Hepatocyte (in vitro differentiated cells): Measurements from ENCODE around the gene SIN3B. TPM values are rescaled to one million over a fixed set of nuclear protein-coding genes. Genes with fewer than 3 reads are reported as not detected.

ENCODE experiments used
- DNase-seq: peaks from one replicate; pipeline ENCODE4 v3.0.0-alpha.2; 2016; ENCODE audit warnings: low spot score
- H2AFZ ChIP-seq: fragments of 200-600 bp; sonication (generic); 2 replicates; pipeline ENCODE4 v1.6.0; 2016; ENCODE audit warnings: antibody characterized with exemption, mild to moderate bottlenecking
- H3K27ac ChIP-seq: fragments of 200-600 bp; sonication (generic); 2 replicates; pipeline ENCODE4 v1.5.1; 2016; ENCODE audit warnings: mild to moderate bottlenecking
- H3K27me3 ChIP-seq: fragments of 200-600 bp; sonication (generic); 2 replicates; pipeline ENCODE4 v1.6.1; 2016
- H3K36me3 ChIP-seq: fragments of 200-600 bp; sonication (generic); replicated peaks from 2 replicates; pipeline ENCODE4 v1.5.1; 2016; ENCODE audit warnings: low read depth; ENCODE audit not compliant: insufficient read depth
- H3K4me1 ChIP-seq: fragments of 200-600 bp; sonication (generic); 2 replicates; pipeline ENCODE4 v1.5.1; 2016; ENCODE audit warnings: mild to moderate bottlenecking, moderate library complexity; ENCODE audit not compliant: insufficient read depth
- H3K4me2 ChIP-seq: fragments of 200-600 bp; sonication (generic); 2 replicates; pipeline ENCODE4 v1.6.0; 2016
- H3K4me3 ChIP-seq: fragments of 200-600 bp; sonication (generic); 2 replicates; pipeline ENCODE4 v1.5.1; 2016; ENCODE audit warnings: mild to moderate bottlenecking
- H3K79me2 ChIP-seq: fragments of 200-600 bp; sonication (generic); 2 replicates; pipeline ENCODE4 v1.6.0; 2017; ENCODE audit warnings: mild to moderate bottlenecking
- H3K9me2 ChIP-seq: fragments of 200-600 bp; sonication (generic); replicated peaks from 2 replicates; pipeline ENCODE4 v1.6.0; 2017; ENCODE audit warnings: mild to moderate bottlenecking; ENCODE audit not compliant: insufficient read depth
- H3K9me3 ChIP-seq: fragments of 200-600 bp; sonication (generic); 2 replicates; pipeline ENCODE4 v1.5.1; 2016; ENCODE audit warnings: low read depth, mild to moderate bottlenecking
- H4K20me1 ChIP-seq: fragments of 200-600 bp; sonication (generic); 2 replicates; pipeline ENCODE4 v1.6.0; 2016; ENCODE audit warnings: mild to moderate bottlenecking; ENCODE audit not compliant: insufficient read depth, poor library complexity, severe bottlenecking
- EZH2 ChIP-seq: fragments of 200-600 bp; sonication (generic); IDR thresholded peaks from 2 replicates; pipeline ENCODE4 v1.6.1; 2016; ENCODE audit warnings: antibody characterized with exemption, mild to moderate bottlenecking, borderline replicate concordance
- EZH2phosphoT487 ChIP-seq: fragments of 200-600 bp; sonication (generic); IDR thresholded peaks from one replicate; pipeline ENCODE4 v1.6.1; 2018; ENCODE audit warnings: antibody characterized with exemption, mild to moderate bottlenecking, low read depth, moderate library complexity; ENCODE audit not compliant: unreplicated experiment, severe bottlenecking
- WGBS: methylation state at CpG from one replicate; pipeline ENCODE4 v1.1.6; 2016; ENCODE audit warnings: low lambda C conversion rate; ENCODE audit errors: missing lambda C conversion rate; 5-methylcytosine and 5-hydroxymethylcytosine counted together
- polyA plus RNA-seq: library from polyadenylated mRNA; unstranded; fragments of >200 nt; fragmentation: Nextera tagmentation; extraction: Ambion mirVana; gene quantifications from 2 replicates; pipeline ENCODE4 v1.2.1, GENCODE V29; 2016
- total RNA-seq: library from RNA; depleted of rRNA; stranded (reverse); fragments of >200 nt; gene quantifications from 2 replicates; pipeline ENCODE4 v1.2.3, GENCODE V29; 2014
- TF ChIP-seq, protein P1 (sequence below): fragments of 200-600 bp; sonication (generic); IDR thresholded peaks from 2 replicates; pipeline ENCODE4 v1.5.1; 2016; ENCODE audit warnings: antibody characterized with exemption, mild to moderate bottlenecking; ENCODE audit not compliant: poor library complexity

Gene SIN3B
- total and polyA plus RNA-seq, 2 experiments from 2014 or later, result 17.0 to 21.9 TPM

DNA sequence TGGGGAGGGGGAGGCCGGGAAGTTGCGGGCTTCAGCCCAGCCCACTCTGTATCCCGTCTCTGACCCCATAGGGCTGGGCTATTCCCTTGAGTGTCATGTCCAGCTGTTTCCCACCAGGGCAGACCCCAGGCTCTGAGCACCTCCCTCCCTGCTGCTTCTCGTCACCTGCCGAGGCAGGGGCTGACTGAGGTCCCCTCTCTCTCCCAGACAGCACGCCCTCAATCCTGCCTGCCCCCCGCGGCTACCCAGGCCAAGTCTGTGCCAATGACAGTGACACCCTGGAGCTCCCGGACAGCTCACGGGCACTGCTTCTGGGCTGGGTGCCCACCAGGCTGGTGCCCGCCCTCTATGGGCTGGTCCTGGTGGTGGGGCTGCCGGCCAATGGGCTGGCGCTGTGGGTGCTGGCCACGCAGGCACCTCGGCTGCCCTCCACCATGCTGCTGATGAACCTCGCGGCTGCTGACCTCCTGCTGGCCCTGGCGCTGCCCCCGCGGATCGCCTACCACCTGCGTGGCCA lies 60.2 kb downstream of the SIN3B start:
- H3K4me3 ChIP-seq, result no peak overlapping the region
- 91% methylated on average over 21 of the region's 22 CpGs for WGBS

GRCh38 chr19:16889883-16890460 lies 60.8 kb downstream of the SIN3B start:
- H3K9me3 ChIP-seq, result no peaks in the 10 kb centered on the region
- WGBS, result 95% methylated on average over 45 of the region's 48 CpGs
- H3K27ac ChIP-seq, result no peak overlapping the region
- no peaks in the 10 kb centered on the region for H3K4me1 ChIP-seq
- no peak overlapping the region for H3K4me2 ChIP-seq
- H3K4me3 ChIP-seq, result no peak overlapping the region
- H3K9me2 ChIP-seq, result no peaks in the 10 kb centered on the region
- no peaks in the 10 kb centered on the region for H3K27me3 ChIP-seq
- no peak overlapping the region for H2AFZ ChIP-seq
- H3K36me3 ChIP-seq, result no peaks in the 10 kb centered on the region
- H4K20me1 ChIP-seq, result no peaks in the 10 kb centered on the region
- DNase-seq, result no peak
- TF ChIP-seq EZH2 (no peak), EZH2phosphoT487 (no peak)
- TF ChIP-seq, protein P1, sequence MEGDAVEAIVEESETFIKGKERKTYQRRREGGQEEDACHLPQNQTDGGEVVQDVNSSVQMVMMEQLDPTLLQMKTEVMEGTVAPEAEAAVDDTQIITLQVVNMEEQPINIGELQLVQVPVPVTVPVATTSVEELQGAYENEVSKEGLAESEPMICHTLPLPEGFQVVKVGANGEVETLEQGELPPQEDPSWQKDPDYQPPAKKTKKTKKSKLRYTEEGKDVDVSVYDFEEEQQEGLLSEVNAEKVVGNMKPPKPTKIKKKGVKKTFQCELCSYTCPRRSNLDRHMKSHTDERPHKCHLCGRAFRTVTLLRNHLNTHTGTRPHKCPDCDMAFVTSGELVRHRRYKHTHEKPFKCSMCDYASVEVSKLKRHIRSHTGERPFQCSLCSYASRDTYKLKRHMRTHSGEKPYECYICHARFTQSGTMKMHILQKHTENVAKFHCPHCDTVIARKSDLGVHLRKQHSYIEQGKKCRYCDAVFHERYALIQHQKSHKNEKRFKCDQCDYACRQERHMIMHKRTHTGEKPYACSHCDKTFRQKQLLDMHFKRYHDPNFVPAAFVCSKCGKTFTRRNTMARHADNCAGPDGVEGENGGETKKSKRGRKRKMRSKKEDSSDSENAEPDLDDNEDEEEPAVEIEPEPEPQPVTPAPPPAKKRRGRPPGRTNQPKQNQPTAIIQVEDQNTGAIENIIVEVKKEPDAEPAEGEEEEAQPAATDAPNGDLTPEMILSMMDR, result no peak
- H3K79me2 ChIP-seq, result no peaks in the 10 kb centered on the region

More for the DNA sequence above, 60.2 kb downstream of the SIN3B start:
- Histone ChIP-seq H3K9me3 (no peaks in the 10 kb centered on the region), H3K27ac (no peak overlapping the region), H3K9me2 (no peaks in the 10 kb centered on the region), H3K4me2 (no peak overlapping the region), H3K36me3 (no peaks in the 10 kb centered on the region), H2AFZ (no peak overlapping the region), H3K4me1 (no peaks in the 10 kb centered on the region), H4K20me1 (no peaks in the 10 kb centered on the region), H3K79me2 (no peaks in the 10 kb centered on the region), H3K27me3 (no peaks in the 10 kb centered on the region)
- no peak for DNase-seq
- TF ChIP-seq, protein P1, result no peak
- no peak for TF ChIP-seq EZH2
- no peak for TF ChIP-seq EZH2phosphoT487

DNA sequence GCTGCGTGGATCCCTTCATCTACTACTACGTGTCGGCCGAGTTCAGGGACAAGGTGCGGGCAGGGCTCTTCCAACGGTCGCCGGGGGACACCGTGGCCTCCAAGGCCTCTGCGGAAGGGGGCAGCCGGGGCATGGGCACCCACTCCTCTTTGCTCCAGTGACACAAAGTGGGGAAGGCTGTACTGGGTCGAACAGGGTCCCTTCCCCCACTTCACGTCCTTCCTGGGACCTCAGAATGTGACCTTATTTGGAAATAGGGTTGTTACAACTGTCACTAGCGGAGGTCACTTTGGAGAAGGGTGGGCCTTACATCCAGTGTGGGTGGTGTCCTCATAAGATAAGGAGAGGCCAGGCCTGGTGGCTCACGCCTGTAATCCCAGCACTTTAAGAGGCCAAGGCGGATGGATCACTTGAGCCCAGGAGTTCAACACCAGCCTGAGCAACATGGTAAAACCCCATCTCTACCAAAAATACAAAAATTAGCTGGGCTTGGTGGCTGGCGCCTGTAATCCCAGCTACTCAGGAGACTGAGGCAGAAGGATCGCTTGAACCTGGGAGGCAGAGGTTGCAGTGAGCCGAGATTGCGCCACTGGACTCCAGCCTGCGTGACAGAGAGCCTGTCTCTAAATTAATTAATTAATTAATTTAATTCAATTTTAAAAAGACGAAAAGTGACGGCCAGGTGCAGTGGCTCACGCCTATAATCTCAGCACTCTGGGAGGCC lies 61.4 kb downstream of the SIN3B start:
- H3K9me2 ChIP-seq, result no peaks in the 10 kb centered on the region
- TF ChIP-seq, protein P1, result no peak
- TF ChIP-seq EZH2phosphoT487, result no peak
- no peak for TF ChIP-seq EZH2
- H3K4me2 ChIP-seq, result no peak overlapping the region
- H4K20me1 ChIP-seq, result no peaks in the 10 kb centered on the region
- DNase-seq, result no peak
- H3K79me2 ChIP-seq, result no peaks in the 10 kb centered on the region
- H3K36me3 ChIP-seq, result no peaks in the 10 kb centered on the region
- no peaks in the 10 kb centered on the region for H3K27me3 ChIP-seq
- H3K9me3 ChIP-seq, result no peaks in the 10 kb centered on the region
- no peak overlapping the region for H3K4me3 ChIP-seq
- H2AFZ ChIP-seq, result no peak overlapping the region
- H3K4me1 ChIP-seq, result no peaks in the 10 kb centered on the region
- no peak overlapping the region for H3K27ac ChIP-seq
- 85% methylated on average over 24 of the region's 24 CpGs for WGBS
